Stomach (tissue), 9 donors: ENCODE measurements around the gene FAM50A. TPM values are rescaled to one million over a fixed set of nuclear protein-coding genes. Genes with fewer than 3 reads are reported as not detected.

Experiments used
- DNase-seq, 2 donors: peaks; one replicate each; pipeline versions ENCODE4 v3.0.0 to v3.0.0-alpha.2; 2013 to 2019
- H3K27ac ChIP-seq, 5 donors: fragments of 200-600 bp in 4 of 5; sonication (generic) in 4 of 5; one replicate each; pipeline ENCODE4 v1.5.1; 2013 to 2019; ENCODE audit warnings: mild to moderate bottlenecking in 1 of 5, moderate library complexity in 1 of 5
- H3K27me3 ChIP-seq, 3 donors: fragments of 200-600 bp; sonication (generic); one replicate each; pipeline ENCODE4 v1.5.1; 2017 to 2019; ENCODE audit warnings: mixed run types in 1 of 3
- H3K36me3 ChIP-seq, 4 donors: fragments of 200-600 bp; sonication (generic); 1 replicate in 3 of 4; 2 replicates in 1 of 4; pipeline ENCODE4 v1.5.1; 2016 to 2019
- H3K4me1 ChIP-seq, 4 donors: fragments of 200-600 bp; sonication (generic); one replicate each; pipeline ENCODE4 v1.5.1; 2016 to 2019
- H3K4me3 ChIP-seq, 4 donors: fragments of 200-600 bp; sonication (generic) in 3 of 4; one replicate each; pipeline ENCODE4 v1.5.1; 2016 to 2019; ENCODE audit warnings: mild to moderate bottlenecking in 1 of 4
- H3K9me3 ChIP-seq, 4 donors: fragments of 200-600 bp; sonication (generic); one replicate each; pipeline ENCODE4 v1.5.1; 2016 to 2019
- EP300 ChIP-seq: sonication (generic); formaldehyde crosslinking; IDR thresholded peaks from one replicate; pipeline ENCODE4 v1.6.1; 2017; ENCODE audit warnings: antibody characterized with exemption
- POLR2A ChIP-seq, 4 donors: fragments of 450-650 bp; IDR thresholded peaks; one replicate each; pipeline ENCODE4 v1.6.1; 2016; ENCODE audit warnings: antibody characterized with exemption in 4 of 4, control low read depth in 2 of 4, mild to moderate bottlenecking in 1 of 4, moderate library complexity in 1 of 4
- POLR2AphosphoS5 ChIP-seq, 3 donors: sonication (generic); formaldehyde crosslinking; IDR thresholded peaks; one replicate each; pipeline ENCODE4 v1.6.1; 2016; ENCODE audit warnings: antibody characterized with exemption in 3 of 3
- WGBS, 5 donors: extraction: QIAGEN DNeasy Blood & Tissue Kit in 3 of 5; methylation state at CpG; one replicate each; pipeline versions ENCODE4 v1.1.5 to v1.1.7; 2013 to 2018; 5-methylcytosine and 5-hydroxymethylcytosine counted together
- intact Hi-C: fragments of 100-400 bp; cut with DNase I; formaldehyde crosslinking; loops from one replicate; pipeline ENCODE4 v1.15.1; 2023; ENCODE audit warnings: low total_unique reads
- polyA plus RNA-seq, 3 donors: library from polyadenylated mRNA; stranded (reverse); fragments of 200-250 nt; gene quantifications; one replicate each; pipeline ENCODE4 v1.2.3, GENCODE V29; 2013
- total RNA-seq, 5 donors: library from RNA; depleted of rRNA; stranded (reverse); fragments of >200 nt; gene quantifications; one replicate each; pipeline versions ENCODE4 v1.1.0 to v1.2.3, GENCODE V29; 2014 to 2016
- TF ChIP-seq, protein P1 (sequence below), 7 experiments: fragments of 450-650 bp in 4 of 7; fragments of 200-600 bp in 3 of 7; sonication (generic) in 3 of 7; IDR thresholded peaks; one replicate each; pipeline ENCODE4 v1.5.1; 2016 to 2019; ENCODE audit warnings: antibody characterized with exemption in 7 of 7, control low read depth in 2 of 7, mild to moderate bottlenecking in 1 of 7
- donor health status: healthy with polysubstance abuse.
- donor health status: Bipolar disorder and iron deficiency.
- donor health status: healthy.

FAM50A gene
- total and polyA plus RNA-seq, 8 donors = 16.7 to 162 (median 67.4) TPM

DNA sequence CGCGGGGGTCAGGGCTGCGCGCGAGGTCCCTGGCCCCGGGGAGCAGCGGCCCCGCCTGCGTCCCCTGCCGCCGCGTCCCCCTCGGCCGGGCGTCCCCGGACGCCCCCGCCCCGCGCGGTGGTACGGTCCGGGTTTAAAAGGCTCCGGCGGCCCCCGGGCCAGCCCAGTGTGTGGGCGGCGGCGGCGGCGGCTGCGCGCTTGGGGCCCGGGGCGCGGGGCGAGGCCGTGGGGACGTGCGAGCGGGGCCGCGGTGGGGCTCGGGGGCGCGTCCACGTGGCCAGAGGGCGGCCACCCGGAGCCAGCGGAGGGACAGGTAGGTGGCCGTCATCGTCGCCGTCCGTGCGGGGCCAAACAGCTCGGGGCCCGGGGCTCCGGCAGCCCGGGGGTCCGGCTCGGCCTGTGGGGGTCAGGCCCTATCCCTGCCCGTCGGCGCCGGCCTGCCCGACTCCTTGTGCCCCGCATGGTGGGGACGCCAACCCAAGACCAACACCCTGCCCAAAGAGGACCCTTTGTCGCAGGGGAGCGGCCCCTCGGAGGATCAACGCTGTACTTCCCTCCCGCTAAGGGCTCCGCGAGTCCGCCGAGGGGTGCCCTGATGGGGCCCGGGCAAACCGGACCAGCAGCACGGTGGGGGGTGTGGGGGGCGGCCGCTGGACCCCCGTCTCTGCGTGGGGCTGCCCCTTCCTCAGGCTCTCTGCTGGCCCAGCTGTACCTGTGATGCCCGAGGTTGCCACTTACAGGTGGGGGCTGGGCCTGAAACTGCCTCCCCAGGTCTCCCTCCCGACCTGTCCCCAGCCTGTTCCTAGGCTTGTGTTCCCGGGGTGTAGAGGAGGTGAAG is 14.4 kb downstream of the FAM50A start, which contains the start of gene PLXNA3:
Gene PLXNA3 (plus strand): TSS at position 166 of the 838 bp plus-strand sequence. CDS start 1,903 bp downstream, outside the sequence.
- Histone ChIP-seq H3K36me3 (peaks cover 0 to 30% (median 16%) of the 10 kb centered on the region in 4 donors), H3K27ac (peak within 1 kb of the TSS; percentile 42 to 79 (median 72)), H3K9me3 (peaks cover 0 to 7% (median 3%) of the 10 kb centered on the region in 4 donors), H3K4me3 (peak within 1 kb of the TSS; percentile 57 to 68 (median 64)), H3K4me1 (peaks cover 0 to 16% (median 15%) of the 10 kb centered on the region in 4 donors), H3K27me3 (no peaks in the 10 kb centered on the region)
- intact Hi-C loops = no loop called here
- peak; percentile 39 to 76 for DNase-seq
- TF ChIP-seq POLR2A (IDR thresholded peaks at IDR 0.05) = no peak
- TF ChIP-seq POLR2AphosphoS5 (IDR thresholded peaks at IDR 0.05) = peak in 2 of 3 donors; percentile 24 to 54
- WGBS, 5 donors = 0 to 41% (median 12%) methylated on average over 8 to 57 of the region's 88 CpGs; no CpG with 5 or more reads in 1 of the 5 donors

- DNase-seq = peak; percentile 42 to 56
- intact Hi-C loops = no loop called here
- peak overlapping the region; percentile 57 to 68 (median 64) for H3K4me3 ChIP-seq
- H3K27ac ChIP-seq = peak overlapping the region in 4 of 5 donors; percentile 42 to 79 (median 74)
- TF ChIP-seq, protein P1, sequence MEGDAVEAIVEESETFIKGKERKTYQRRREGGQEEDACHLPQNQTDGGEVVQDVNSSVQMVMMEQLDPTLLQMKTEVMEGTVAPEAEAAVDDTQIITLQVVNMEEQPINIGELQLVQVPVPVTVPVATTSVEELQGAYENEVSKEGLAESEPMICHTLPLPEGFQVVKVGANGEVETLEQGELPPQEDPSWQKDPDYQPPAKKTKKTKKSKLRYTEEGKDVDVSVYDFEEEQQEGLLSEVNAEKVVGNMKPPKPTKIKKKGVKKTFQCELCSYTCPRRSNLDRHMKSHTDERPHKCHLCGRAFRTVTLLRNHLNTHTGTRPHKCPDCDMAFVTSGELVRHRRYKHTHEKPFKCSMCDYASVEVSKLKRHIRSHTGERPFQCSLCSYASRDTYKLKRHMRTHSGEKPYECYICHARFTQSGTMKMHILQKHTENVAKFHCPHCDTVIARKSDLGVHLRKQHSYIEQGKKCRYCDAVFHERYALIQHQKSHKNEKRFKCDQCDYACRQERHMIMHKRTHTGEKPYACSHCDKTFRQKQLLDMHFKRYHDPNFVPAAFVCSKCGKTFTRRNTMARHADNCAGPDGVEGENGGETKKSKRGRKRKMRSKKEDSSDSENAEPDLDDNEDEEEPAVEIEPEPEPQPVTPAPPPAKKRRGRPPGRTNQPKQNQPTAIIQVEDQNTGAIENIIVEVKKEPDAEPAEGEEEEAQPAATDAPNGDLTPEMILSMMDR (IDR thresholded peaks at IDR 0.05) = no peak
- TF ChIP-seq EP300 = no peak
- TF ChIP-seq POLR2AphosphoS5 (IDR thresholded peaks at IDR 0.05) = no peak
- no peak for TF ChIP-seq POLR2A (IDR thresholded peaks at IDR 0.05)
- peaks cover 0 to 7% (median 3%) of the 10 kb centered on the region in 4 donors for H3K9me3 ChIP-seq
- peaks cover 0 to 16% (median 15%) of the 10 kb centered on the region in 4 donors for H3K4me1 ChIP-seq
- WGBS, 5 donors = 1 to 49% (median 35%) methylated on average over 8 to 15 of the region's 15 CpGs
- peaks cover 0 to 38% (median 21%) of the 10 kb centered on the region in 4 donors for H3K36me3 ChIP-seq
- no peaks in the 10 kb centered on the region for H3K27me3 ChIP-seq
These were observed 15.2 kb downstream of the FAM50A start for GRCh38 chrX:154458954-154459778.

DNA sequence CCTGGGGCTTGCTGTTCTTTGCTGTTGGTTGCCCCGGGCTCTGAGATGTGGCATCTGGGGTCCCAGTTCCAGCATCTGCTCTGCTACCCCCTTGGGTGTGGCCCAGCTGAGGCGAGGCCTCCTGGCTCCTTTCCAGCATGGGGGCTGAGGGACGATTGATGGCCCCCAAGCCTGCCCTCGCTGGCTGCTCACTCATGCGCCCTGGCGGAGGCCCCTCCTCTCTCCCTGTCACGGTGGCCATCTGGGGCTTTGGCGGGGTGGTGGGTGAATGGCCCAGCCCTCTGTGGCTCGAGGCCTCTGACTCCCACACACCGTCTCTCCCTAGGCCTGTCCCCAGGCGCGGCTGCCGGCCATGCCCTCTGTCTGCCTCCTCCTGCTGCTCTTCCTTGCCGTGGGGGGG is 15.9 kb downstream of the FAM50A start:
- peak overlapping the region in 3 of 4 donors; percentile 57 to 68 (median 64) for H3K4me3 ChIP-seq
- peak overlapping the region in 2 of 5 donors; percentile 77 to 79 for H3K27ac ChIP-seq
- DNase-seq = peak in 1 of 2 donors; percentile 24
- no peaks in the 10 kb centered on the region for H3K27me3 ChIP-seq
- TF ChIP-seq, protein P1 (IDR thresholded peaks at IDR 0.05) = no peak
- TF ChIP-seq EP300 (no peak), POLR2A (IDR thresholded peaks at IDR 0.05) (no peak), POLR2AphosphoS5 (IDR thresholded peaks at IDR 0.05) (no peak)
- peaks cover 0 to 16% (median 15%) of the 10 kb centered on the region in 4 donors for H3K4me1 ChIP-seq
- H3K9me3 ChIP-seq = peaks cover 0 to 5% (median 3%) of the 10 kb centered on the region in 4 donors
- intact Hi-C loops = no loop called here
- peaks cover 0 to 45% (median 27%) of the 10 kb centered on the region in 4 donors for H3K36me3 ChIP-seq
- WGBS, 5 donors = 60 to 68% (median 63%) methylated on average over 1 to 14 of the region's 14 CpGs

DNA sequence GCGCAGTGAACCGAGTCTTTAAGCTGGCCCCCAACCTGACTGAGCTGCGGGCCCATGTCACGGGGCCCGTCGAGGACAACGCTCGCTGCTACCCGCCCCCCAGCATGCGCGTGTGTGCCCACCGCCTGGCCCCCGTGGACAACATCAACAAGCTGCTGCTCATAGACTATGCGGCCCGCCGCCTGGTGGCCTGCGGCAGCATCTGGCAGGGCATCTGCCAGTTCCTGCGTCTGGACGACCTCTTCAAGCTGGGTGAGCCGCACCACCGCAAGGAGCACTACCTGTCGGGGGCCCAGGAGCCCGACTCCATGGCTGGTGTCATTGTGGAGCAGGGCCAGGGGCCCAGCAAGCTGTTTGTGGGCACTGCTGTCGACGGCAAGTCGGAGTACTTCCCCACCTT is 16.4 kb downstream of the FAM50A start:
- Histone ChIP-seq H3K27me3 (no peaks in the 10 kb centered on the region), H3K36me3 (peaks cover 0 to 50% (median 32%) of the 10 kb centered on the region in 4 donors), H3K4me1 (peaks cover 0 to 16% (median 15%) of the 10 kb centered on the region in 4 donors), H3K9me3 (peaks cover 0 to under 1% (median under 1%) of the 10 kb centered on the region in 4 donors), H3K27ac (no peak overlapping the region), H3K4me3 (no peak overlapping the region)
- TF ChIP-seq POLR2AphosphoS5 (IDR thresholded peaks at IDR 0.05) (no peak), EP300 (no peak), POLR2A (IDR thresholded peaks at IDR 0.05) (no peak)
- TF ChIP-seq, protein P1 (IDR thresholded peaks at IDR 0.05) = no peak
- DNase-seq = peak in 1 of 2 donors; percentile 28
- intact Hi-C loops = no loop called here
- WGBS, 5 donors = 84 to 92% (median 88%) methylated on average over 5 to 26 of the region's 26 CpGs
